ENCODE results near the gene HNRNPD. TPM values are rescaled to one million over a fixed set of nuclear protein-coding genes. Genes with fewer than 3 reads are reported as not detected.
"Not testable (repeated sequence)": the region's sequence is repeated elsewhere in the genome, so short reads cannot be mapped to it uniquely, and the experiment has no call there.

Gene HNRNPD, protein sequence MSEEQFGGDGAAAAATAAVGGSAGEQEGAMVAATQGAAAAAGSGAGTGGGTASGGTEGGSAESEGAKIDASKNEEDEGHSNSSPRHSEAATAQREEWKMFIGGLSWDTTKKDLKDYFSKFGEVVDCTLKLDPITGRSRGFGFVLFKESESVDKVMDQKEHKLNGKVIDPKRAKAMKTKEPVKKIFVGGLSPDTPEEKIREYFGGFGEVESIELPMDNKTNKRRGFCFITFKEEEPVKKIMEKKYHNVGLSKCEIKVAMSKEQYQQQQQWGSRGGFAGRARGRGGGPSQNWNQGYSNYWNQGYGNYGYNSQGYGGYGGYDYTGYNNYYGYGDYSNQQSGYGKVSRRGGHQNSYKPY
- total RNA-seq: 60.1 TPM
- polyA plus RNA-seq: 269 TPM
- long read RNA-seq, donor 1, transcript HNRNPD-203 (8 exons, 1,585 nt): major isoform, 8 of 18 reads
- long read RNA-seq, donor 1, partial matches to known transcripts: 5 of 18 reads
- long read RNA-seq, donor 1, other reads (novel, unspliced or antisense): 0 of 18 reads
- long read RNA-seq, donor 2: 0 reads
- long read RNA-seq, donor 3, full-length matches to known transcripts: 135 of 295 reads
- long read RNA-seq, donor 3, partial matches to known transcripts: 137 of 295 reads
- long read RNA-seq, donor 3, other reads (novel, unspliced or antisense): 23 of 295 reads
- long read RNA-seq, donor 4, transcript HNRNPD-203 (8 exons, 1,585 nt): major isoform, 32 of 89 reads
- long read RNA-seq, donor 4, transcript HNRNPD-201 (9 exons, 3,033 nt): minor isoform, 11 of 89 reads
- long read RNA-seq, donor 4, partial matches to known transcripts: 29 of 89 reads
- long read RNA-seq, donor 4, other reads (novel, unspliced or antisense): 14 of 89 reads
- long read RNA-seq, donor 5, full-length matches to known transcripts: 116 of 301 reads
- long read RNA-seq, donor 5, partial matches to known transcripts: 160 of 301 reads
- long read RNA-seq, donor 5, other reads (novel, unspliced or antisense): 25 of 301 reads
- long read RNA-seq, donor 6, transcript HNRNPD-201 (9 exons, 3,033 nt): minor isoform, 29 of 183 reads
- long read RNA-seq, donor 6, transcript HNRNPD-203 (8 exons, 1,585 nt): major isoform, 59 of 183 reads
- long read RNA-seq, donor 6, transcript HNRNPD-202 (8 exons, 1,667 nt): minor isoform, 9 of 183 reads
- long read RNA-seq, donor 6, partial matches to known transcripts: 54 of 183 reads
- long read RNA-seq, donor 6, other reads (novel, unspliced or antisense): 30 of 183 reads
- long read RNA-seq, donor 7, full-length matches to known transcripts: 86 of 140 reads
- long read RNA-seq, donor 7, partial matches to known transcripts: 38 of 140 reads
- long read RNA-seq, donor 7, other reads (novel, unspliced or antisense): 16 of 140 reads
- long read RNA-seq, donor 8, transcript HNRNPD-203 (8 exons, 1,585 nt): major isoform, 33 of 78 reads
- long read RNA-seq, donor 8, transcript HNRNPD-202 (8 exons, 1,667 nt): minor isoform, 6 of 78 reads
- long read RNA-seq, donor 8, transcript HNRNPD-201 (9 exons, 3,033 nt): minor isoform, 10 of 78 reads
- long read RNA-seq, donor 8, partial matches to known transcripts: 19 of 78 reads
- long read RNA-seq, donor 8, other reads (novel, unspliced or antisense): 10 of 78 reads
- long read RNA-seq, donor 9, full-length matches to known transcripts: 82 of 144 reads
- long read RNA-seq, donor 9, partial matches to known transcripts: 45 of 144 reads
- long read RNA-seq, donor 9, other reads (novel, unspliced or antisense): 17 of 144 reads
- long read RNA-seq, donor 10, transcript HNRNPD-203 (8 exons, 1,585 nt): major isoform, 35 of 89 reads
- long read RNA-seq, donor 10, transcript HNRNPD-202 (8 exons, 1,667 nt): minor isoform, 6 of 89 reads
- long read RNA-seq, donor 10, transcript HNRNPD-201 (9 exons, 3,033 nt): minor isoform, 18 of 89 reads
- long read RNA-seq, donor 10, partial matches to known transcripts: 28 of 89 reads
- long read RNA-seq, donor 10, other reads (novel, unspliced or antisense): 0 of 89 reads

DNA sequence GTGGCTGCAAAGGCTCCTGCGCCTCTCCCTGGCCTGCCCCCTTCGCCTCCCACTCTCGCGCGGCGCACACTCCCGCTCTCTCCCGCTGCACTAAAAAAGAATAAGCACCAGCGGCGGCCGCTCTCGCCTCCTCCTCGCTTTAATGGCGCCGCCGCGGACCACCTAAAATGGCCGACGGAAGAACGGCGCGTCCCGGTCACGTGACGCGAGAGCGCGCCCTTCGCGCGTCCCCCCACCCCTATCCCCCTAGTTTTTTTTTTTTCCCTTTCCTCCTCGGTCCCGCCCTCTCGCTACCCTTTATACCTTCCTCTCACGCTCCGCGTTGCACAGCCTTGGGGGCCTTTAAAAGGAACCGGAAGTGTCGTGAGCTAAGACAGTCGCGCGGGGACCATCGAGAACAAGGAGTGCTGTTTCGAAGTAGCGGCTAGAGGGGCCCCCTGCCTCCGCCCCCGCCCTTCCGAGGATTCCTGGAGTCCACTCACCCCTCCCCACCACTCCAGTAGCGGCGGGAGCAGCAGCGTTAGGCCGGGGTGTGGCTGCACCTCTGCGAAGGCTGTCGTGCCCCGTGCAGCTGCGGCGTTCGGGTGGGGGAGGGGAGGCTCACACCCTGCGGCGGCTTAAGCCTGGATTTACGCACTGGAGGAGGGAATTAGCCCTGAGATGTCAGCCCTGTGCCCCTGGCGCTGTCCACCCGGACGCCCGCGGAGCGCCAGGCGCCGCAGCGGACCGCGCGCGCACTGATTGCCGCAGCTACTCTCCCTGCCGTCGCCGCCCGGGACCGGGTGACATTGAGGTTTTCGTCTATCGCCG, at the start of gene HNRNPD:
TSS of gene HNRNPD (minus strand) at position 176 of the 810 bp plus-strand sequence. CDS start 313 bp downstream, outside the sequence.
- Histone ChIP-seq H3K36me3 (ENCODE audit: control insufficient read depth in 2 of 2, insufficient read depth in 2 of 2, low read length in 1 of 2) (peaks cover 5 to 21% of the 10 kb centered on the region in 2 donors), H3K4me1 (ENCODE audit: control insufficient read depth in 2 of 2, insufficient read depth in 2 of 2, low read length in 2 of 2) (peaks cover 1 to 10% of the 10 kb centered on the region in 2 donors), H3K4me3 (ENCODE audit: low read length in 2 of 2) (peak within 1 kb of the TSS; percentile 90 to 98), H3K9me3 (ENCODE audit: control insufficient read depth in 2 of 2, insufficient read depth in 1 of 2, low read length in 1 of 2) (no peaks in the 10 kb centered on the region), H3K27me3 (ENCODE audit: control insufficient read depth in 2 of 2, insufficient read depth in 1 of 2, low read length in 1 of 2) (no peaks in the 10 kb centered on the region), H3K27ac (ENCODE audit: low read depth in 1 of 2, low read length in 1 of 2) (peak within 1 kb of the TSS; percentile 99 to 100)
- DNase-seq (ENCODE audit: low read depth in 6 of 9, low spot score in 9 of 9): peak; percentile 93 to 99 (median 98)
- under 1% methylated on average over 83 of the region's 83 CpGs for WGBS

DNA sequence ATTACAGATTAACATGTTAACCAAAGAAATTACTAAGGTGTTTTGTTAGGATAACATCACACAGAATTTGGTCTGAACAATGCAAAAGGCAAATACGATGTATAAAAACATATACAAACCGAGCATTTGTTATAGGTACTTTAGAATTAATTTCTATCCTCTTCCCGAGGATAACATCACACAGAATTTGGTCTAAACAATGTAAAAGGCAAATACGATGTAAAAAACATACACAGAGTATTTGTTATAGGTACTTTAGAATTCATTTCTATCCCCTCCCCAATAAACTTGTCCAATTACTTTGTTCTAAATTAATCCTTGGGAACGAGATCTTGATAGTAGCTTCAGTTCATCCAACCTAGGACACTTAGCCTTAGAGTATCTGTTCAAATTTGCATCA, 48.8 kb upstream of the HNRNPD start:
- Histone ChIP-seq H3K9me3 (ENCODE audit: control insufficient read depth in 2 of 2, insufficient read depth in 1 of 2, low read length in 1 of 2) (no peaks in the 10 kb centered on the region), H3K4me1 (ENCODE audit: control insufficient read depth in 2 of 2, insufficient read depth in 2 of 2, low read length in 2 of 2) (peaks cover 4 to 9% of the 10 kb centered on the region in 2 donors), H3K4me3 (ENCODE audit: low read length in 2 of 2) (no peak overlapping the region), H3K36me3 (ENCODE audit: control insufficient read depth in 2 of 2, insufficient read depth in 2 of 2, low read length in 1 of 2) (peaks cover 16 to 49% of the 10 kb centered on the region in 2 donors), H3K27ac (ENCODE audit: low read depth in 1 of 2, low read length in 1 of 2) (no peak overlapping the region), H3K27me3 (ENCODE audit: control insufficient read depth in 2 of 2, insufficient read depth in 1 of 2, low read length in 1 of 2) (no peaks in the 10 kb centered on the region)
- DNase-seq (ENCODE audit: low read depth in 6 of 9, low spot score in 9 of 9): no peak
- 97% methylated on average over 5 of the region's 5 CpGs for WGBS

DNA sequence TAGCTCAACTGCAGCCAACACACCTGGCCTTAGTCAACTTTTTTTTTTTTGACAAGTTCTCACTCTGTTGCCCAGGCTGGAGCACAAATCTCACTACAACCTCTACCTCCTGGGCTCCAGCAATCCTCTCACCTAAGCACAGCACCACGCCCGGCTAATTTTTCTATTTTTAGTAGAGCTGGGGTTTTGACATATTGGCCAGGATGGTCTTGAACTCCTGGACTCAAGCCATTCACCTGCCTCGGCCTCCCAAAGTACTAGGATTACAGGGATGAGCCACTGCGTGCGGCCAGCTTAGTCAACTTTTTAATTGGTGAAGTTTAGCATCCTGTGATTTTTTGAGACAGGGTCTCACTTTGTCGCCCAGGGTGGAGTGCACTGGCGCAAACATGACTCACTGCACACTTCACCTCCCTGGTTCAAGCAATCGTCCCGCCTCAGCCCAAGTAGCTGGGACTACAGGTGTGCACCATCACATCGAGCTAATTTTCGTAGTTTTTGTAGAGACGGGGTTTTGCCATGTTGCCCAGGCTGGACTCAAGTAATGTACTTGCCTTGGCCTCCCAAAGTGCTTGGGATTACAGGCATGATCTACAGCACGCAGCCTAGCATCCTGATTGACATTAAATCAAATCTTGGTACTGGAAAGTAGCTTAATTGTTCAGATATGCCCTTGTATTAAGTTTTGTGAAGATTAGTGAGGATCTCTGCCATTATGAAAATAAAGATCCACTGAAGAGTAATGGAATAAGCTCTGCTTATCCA, 48.2 kb upstream of the HNRNPD start:
- H3K4me1 ChIP-seq (ENCODE audit: control insufficient read depth in 2 of 2, insufficient read depth in 2 of 2, low read length in 2 of 2): peaks cover 3 to 5% of the 10 kb centered on the region in 2 donors
- no peak overlapping the region for H3K27ac ChIP-seq (ENCODE audit: low read depth in 1 of 2, low read length in 1 of 2)
- WGBS: 95% methylated on average over 13 of the region's 13 CpGs
- no peak for DNase-seq (ENCODE audit: low read depth in 6 of 9, low spot score in 9 of 9)
- no peak overlapping the region for H3K4me3 ChIP-seq (ENCODE audit: low read length in 2 of 2)
- H3K36me3 ChIP-seq (ENCODE audit: control insufficient read depth in 2 of 2, insufficient read depth in 2 of 2, low read length in 1 of 2): peaks cover 15 to 44% of the 10 kb centered on the region in 2 donors
- H3K27me3 ChIP-seq (ENCODE audit: control insufficient read depth in 2 of 2, insufficient read depth in 1 of 2, low read length in 1 of 2): no peaks in the 10 kb centered on the region
- no peaks in the 10 kb centered on the region for H3K9me3 ChIP-seq (ENCODE audit: control insufficient read depth in 2 of 2, insufficient read depth in 1 of 2, low read length in 1 of 2)

DNA sequence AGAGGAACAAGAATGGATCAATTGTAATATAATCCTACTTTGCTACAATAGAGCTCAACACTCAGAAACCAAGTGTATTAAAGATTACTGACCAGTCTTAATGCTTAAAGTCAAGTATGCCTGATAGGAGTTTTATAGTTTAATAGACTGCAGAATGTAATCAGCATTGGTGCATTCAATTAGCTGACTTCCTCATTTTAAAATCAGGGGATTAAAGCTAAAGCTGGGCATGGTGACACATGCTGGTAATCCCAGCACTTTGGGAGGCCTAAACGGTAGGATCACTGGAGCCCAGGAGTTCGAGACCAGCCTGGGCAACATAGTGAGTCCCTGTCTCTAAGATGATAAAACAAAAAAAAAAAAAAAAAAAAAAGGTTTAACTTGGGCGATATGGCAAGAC, 45.7 kb upstream of the HNRNPD start:
- 84% methylated on average over 3 of the region's 3 CpGs for WGBS
- Histone ChIP-seq H3K4me3 (ENCODE audit: low read length in 2 of 2) (no peak overlapping the region), H3K27ac (ENCODE audit: low read depth in 1 of 2, low read length in 1 of 2) (no peak overlapping the region)

DNA sequence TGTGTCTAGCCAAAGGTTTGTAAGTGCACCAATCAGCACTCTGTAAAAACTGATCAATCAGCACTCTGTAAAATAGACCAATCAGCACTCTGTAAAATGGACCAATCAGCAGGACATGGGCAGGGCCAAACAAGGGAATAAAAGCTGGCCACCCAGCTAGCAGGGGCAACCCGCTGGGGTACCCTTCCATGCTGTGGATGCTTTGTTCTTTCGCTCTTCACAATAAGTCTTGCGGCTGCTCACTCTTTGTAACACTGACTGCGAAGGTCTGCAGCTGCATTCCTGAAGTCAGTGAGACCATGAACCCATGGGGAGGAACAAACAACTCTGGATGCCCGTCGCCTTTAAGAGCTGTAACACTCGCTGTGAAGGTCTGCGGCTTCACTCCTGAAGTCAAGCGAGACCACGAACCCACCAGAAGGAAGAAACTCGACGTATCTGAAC, 42.2 kb upstream of the HNRNPD start:
- no peaks in the 10 kb centered on the region for H3K27me3 ChIP-seq (ENCODE audit: control insufficient read depth in 2 of 2, insufficient read depth in 1 of 2, low read length in 1 of 2)
- H3K36me3 ChIP-seq (ENCODE audit: control insufficient read depth in 2 of 2, insufficient read depth in 2 of 2, low read length in 1 of 2): no peaks in the 10 kb centered on the region
- no peak overlapping the region for H3K4me3 ChIP-seq (ENCODE audit: low read length in 2 of 2)
- no peak overlapping the region for H3K27ac ChIP-seq (ENCODE audit: low read depth in 1 of 2, low read length in 1 of 2)
- WGBS: 40% methylated on average over 12 of the region's 12 CpGs
- H3K9me3 ChIP-seq (ENCODE audit: control insufficient read depth in 2 of 2, insufficient read depth in 1 of 2, low read length in 1 of 2): peaks cover 0 to 2% of the 10 kb centered on the region in 2 donors
- no peaks in the 10 kb centered on the region for H3K4me1 ChIP-seq (ENCODE audit: control insufficient read depth in 2 of 2, insufficient read depth in 2 of 2, low read length in 2 of 2)
- DNase-seq (ENCODE audit: low read depth in 6 of 9, low spot score in 9 of 9): peak in 1 of 9 donors; percentile 26

More for the DNA sequence above, 45.7 kb upstream of the HNRNPD start:
- peaks cover 6 to 21% of the 10 kb centered on the region in 2 donors for H3K36me3 ChIP-seq (ENCODE audit: control insufficient read depth in 2 of 2, insufficient read depth in 2 of 2, low read length in 1 of 2)
- H3K27me3 ChIP-seq (ENCODE audit: control insufficient read depth in 2 of 2, insufficient read depth in 1 of 2, low read length in 1 of 2): no peaks in the 10 kb centered on the region
- H3K9me3 ChIP-seq (ENCODE audit: control insufficient read depth in 2 of 2, insufficient read depth in 1 of 2, low read length in 1 of 2): no peaks in the 10 kb centered on the region
- DNase-seq (ENCODE audit: low read depth in 6 of 9, low spot score in 9 of 9): no peak
- H3K4me1 ChIP-seq (ENCODE audit: control insufficient read depth in 2 of 2, insufficient read depth in 2 of 2, low read length in 2 of 2): no peaks in the 10 kb centered on the region

DNA sequence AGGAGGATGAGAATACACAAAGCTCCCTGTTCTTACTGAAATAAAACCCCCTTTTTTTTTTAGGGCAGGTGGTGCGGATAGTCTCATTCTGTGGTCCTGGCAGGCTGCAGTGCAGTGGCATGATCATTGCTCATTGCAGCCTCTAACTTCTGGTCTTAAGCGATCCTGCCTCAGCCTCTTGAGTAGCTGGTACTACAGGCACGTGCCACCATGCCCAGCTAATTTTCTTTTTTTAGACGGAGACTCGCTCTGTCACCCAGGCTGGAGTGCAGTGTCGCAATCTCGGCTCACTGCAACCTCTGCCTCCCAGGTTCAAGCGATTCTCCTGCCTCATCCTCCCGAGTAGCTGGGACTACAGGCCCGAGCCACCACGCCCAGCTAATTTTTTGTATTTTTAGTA, 41.3 kb upstream of the HNRNPD start:
- H3K36me3 ChIP-seq (ENCODE audit: control insufficient read depth in 2 of 2, insufficient read depth in 2 of 2, low read length in 1 of 2); H3K9me3 ChIP-seq (ENCODE audit: control insufficient read depth in 2 of 2, insufficient read depth in 1 of 2, low read length in 1 of 2); H3K27me3 ChIP-seq (ENCODE audit: control insufficient read depth in 2 of 2, insufficient read depth in 1 of 2, low read length in 1 of 2); H3K27ac ChIP-seq (ENCODE audit: low read depth in 1 of 2, low read length in 1 of 2); H3K4me1 ChIP-seq (ENCODE audit: control insufficient read depth in 2 of 2, insufficient read depth in 2 of 2, low read length in 2 of 2); DNase-seq (ENCODE audit: low read depth in 6 of 9, low spot score in 9 of 9); H3K4me3 ChIP-seq (ENCODE audit: low read length in 2 of 2): not testable (repeated sequence)
- 96% methylated on average over 11 of the region's 11 CpGs for WGBS

DNA sequence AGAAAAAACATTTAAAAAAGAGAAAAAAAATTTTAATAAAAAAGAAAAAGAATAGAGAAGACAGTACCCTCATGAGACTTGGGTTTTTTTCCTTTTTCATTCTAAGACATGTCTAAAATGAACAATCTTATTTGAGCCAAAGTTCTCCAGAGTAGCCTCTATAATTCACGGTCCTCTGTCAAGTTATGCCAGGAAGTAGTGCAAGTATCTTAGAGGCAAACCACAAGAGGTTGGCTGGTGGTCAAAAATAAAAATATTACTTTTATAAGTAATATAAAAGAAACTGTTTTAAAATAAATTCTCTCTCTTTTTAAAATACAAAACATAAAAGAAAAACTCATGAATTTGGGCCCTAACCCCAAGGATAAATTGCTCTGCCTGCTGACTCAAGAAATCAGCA, 29.9 kb upstream of the HNRNPD start:
- DNase-seq (ENCODE audit: low read depth in 6 of 9, low spot score in 9 of 9): no peak
- whole genome bisulfite sequencing: 43% methylated on average over 1 of the region's 1 CpG
- Histone ChIP-seq H3K4me3 (ENCODE audit: low read length in 2 of 2) (no peak overlapping the region), H3K9me3 (ENCODE audit: control insufficient read depth in 2 of 2, insufficient read depth in 1 of 2, low read length in 1 of 2) (no peaks in the 10 kb centered on the region), H3K36me3 (ENCODE audit: control insufficient read depth in 2 of 2, insufficient read depth in 2 of 2, low read length in 1 of 2) (no peaks in the 10 kb centered on the region), H3K4me1 (ENCODE audit: control insufficient read depth in 2 of 2, insufficient read depth in 2 of 2, low read length in 2 of 2) (no peaks in the 10 kb centered on the region), H3K27me3 (ENCODE audit: control insufficient read depth in 2 of 2, insufficient read depth in 1 of 2, low read length in 1 of 2) (no peaks in the 10 kb centered on the region), H3K27ac (ENCODE audit: low read depth in 1 of 2, low read length in 1 of 2) (no peak overlapping the region)
